ENCODE results near the gene NAXE.

Gene NAXE

GRCh38 chr1:156592158-156592909 is 758 bp downstream of the NAXE start:
- POLR2A ChIA-PET = interaction anchor here (0.5 to 4.3 kb wide), 18 partner anchors 9 to 214 kb away, joined by 3 to 57 read pairs (median 6); partner anchors contain the start of genes GPATCH4, HAPLN2, MEF2D and PRCC
- CTCF ChIA-PET = interaction anchor here (0.6 to 2.2 kb wide), 8 partner anchors 13 to 368 kb away, joined by 3 to 11 read pairs (median 5); no protein-coding TSS in a partner anchor
- TF ChIP-seq SP1 (IDR thresholded peaks at IDR 0.05) (no peak), BHLHE40 (IDR thresholded peaks at IDR 0.05; ENCODE audit: borderline replicate concordance) (no peak), L3MBTL2 (conservative IDR thresholded peaks at IDR 0.05) (0 out of 2 replicates have a peak, but pooled peaks have one; percentile 4)
- DNase-seq (ENCODE audit: extremely low spot score) = no peak

- ChIA-PET POLR2A (interaction anchor here (1.1 to 4.3 kb wide), 10 partner anchors 8 to 174 kb away, joined by 3 to 57 read pairs (median 10); partner anchors contain the start of genes GPATCH4, HAPLN2, MEF2D and PRCC), CTCF (interaction anchor here (0.6 to 2.2 kb wide), 7 partner anchors 9 to 369 kb away, joined by 3 to 11 read pairs (median 5); no protein-coding TSS in a partner anchor)
- no peak for DNase-seq (ENCODE audit: extremely low spot score)
- no peak for TF ChIP-seq SP1 (IDR thresholded peaks at IDR 0.05)
- no peak for TF ChIP-seq FOXA1 (IDR thresholded peaks at IDR 0.05)
- no peak for TF ChIP-seq PKNOX1 (IDR thresholded peaks at IDR 0.05)
- no peak for TF ChIP-seq ELF4 (IDR thresholded peaks at IDR 0.05)
- TF ChIP-seq NFRKB (IDR thresholded peaks at IDR 0.05) = no peak
- TF ChIP-seq FOXM1 (IDR thresholded peaks at IDR 0.05; ENCODE audit: borderline replicate concordance) = no peak
- TF ChIP-seq FOXK2 (IDR thresholded peaks at IDR 0.05) = no peak
These were observed 1.5 kb downstream of the NAXE start for GRCh38 chr1:156592910-156593660.

GRCh38 chr1:156593661-156593989 is 2.0 kb downstream of the NAXE start:
- no peak for DNase-seq (ENCODE audit: extremely low spot score)
- ChIA-PET CTCF (interaction anchor here (1.1 to 1.7 kb wide), 4 partner anchors 9 to 30 kb away, joined by 3 to 8 read pairs (median 5); no protein-coding TSS in a partner anchor), POLR2A (interaction anchor here (0.5 to 4.3 kb wide), 9 partner anchors 8 to 136 kb away, joined by 3 to 57 read pairs (median 3); partner anchors contain the start of gene GPATCH4)
- TF ChIP-seq CTBP1 (IDR thresholded peaks at IDR 0.05; ENCODE audit: borderline replicate concordance) = no peak
- no peak for TF ChIP-seq SUZ12 (IDR thresholded peaks at IDR 0.05)

- POLR2A ChIA-PET = interaction anchor here (0.5 to 4.3 kb wide), 10 partner anchors 10 to 137 kb away, joined by 3 to 33 read pairs (median 3); partner anchors contain the start of gene HAPLN2
- DNase-seq (ENCODE audit: extremely low spot score) = no peak
- TF ChIP-seq LEF1 (IDR thresholded peaks at IDR 0.05; ENCODE audit: borderline replicate concordance) = no peak
- CTCF ChIA-PET = interaction anchor here (1.1 to 1.7 kb wide), 3 partner anchors 8 to 30 kb away, joined by 5 to 8 read pairs (median 5); no protein-coding TSS in a partner anchor
These were observed 2.6 kb downstream of the NAXE start for GRCh38 chr1:156594190-156594589.

GRCh38 chr1:156595016-156595415 is 3.4 kb downstream of the NAXE start:
- ChIA-PET CTCF (interaction anchor here (1.5 kb wide), 1 partner anchor 13 kb away, joined by 8 read pairs; no protein-coding TSS in a partner anchor), POLR2A (interaction anchor here (0.8 to 4.3 kb wide), 4 partner anchors 12 to 138 kb away, joined by 3 to 33 read pairs (median 4); partner anchors contain the start of gene HAPLN2)
- no peak for DNase-seq (ENCODE audit: extremely low spot score)
- TF ChIP-seq FOXK2 (IDR thresholded peaks at IDR 0.05) (no peak), FOXA1 (IDR thresholded peaks at IDR 0.05) (no peak), FOXM1 (IDR thresholded peaks at IDR 0.05; ENCODE audit: borderline replicate concordance) (no peak), BHLHE40 (IDR thresholded peaks at IDR 0.05; ENCODE audit: borderline replicate concordance) (no peak), NFRKB (IDR thresholded peaks at IDR 0.05) (no peak), LEF1 (IDR thresholded peaks at IDR 0.05; ENCODE audit: borderline replicate concordance) (no peak), ELF4 (IDR thresholded peaks at IDR 0.05) (no peak), CTBP1 (IDR thresholded peaks at IDR 0.05; ENCODE audit: borderline replicate concordance) (no peak), ZNF384 (IDR thresholded peaks at IDR 0.05) (no peak), SP1 (IDR thresholded peaks at IDR 0.05) (no peak), ARNT (IDR thresholded peaks at IDR 0.05) (no peak), PKNOX1 (IDR thresholded peaks at IDR 0.05) (no peak), SUZ12 (IDR thresholded peaks at IDR 0.05) (no peak), L3MBTL2 (conservative IDR thresholded peaks at IDR 0.05) (no peak), HDGF (IDR thresholded peaks at IDR 0.05; ENCODE audit: borderline replicate concordance) (no peak), TARDBP (IDR thresholded peaks at IDR 0.05) (no peak)

GRCh38 chr1:156596426-156596825 is 4.8 kb downstream of the NAXE start:
- CTCF ChIA-PET = interaction anchor here (0.5 to 0.9 kb wide), 2 partner anchors 12 to 16 kb away, joined by 3 to 4 read pairs; no protein-coding TSS in a partner anchor

More at GRCh38 chr1:156596426-156596825, 4.8 kb downstream of the NAXE start:
- DNase-seq (ENCODE audit: extremely low spot score) = no peak
- POLR2A ChIA-PET = interaction anchor here (0.8 to 1.7 kb wide), 3 partner anchors 9 to 139 kb away, joined by 3 to 7 read pairs (median 3); partner anchors contain the start of gene BCAN
- TF ChIP-seq SUZ12 (IDR thresholded peaks at IDR 0.05) (no peak), LEF1 (IDR thresholded peaks at IDR 0.05; ENCODE audit: borderline replicate concordance) (no peak), NFRKB (IDR thresholded peaks at IDR 0.05) (no peak), PKNOX1 (IDR thresholded peaks at IDR 0.05) (no peak), FOXA1 (IDR thresholded peaks at IDR 0.05) (no peak), CTBP1 (IDR thresholded peaks at IDR 0.05; ENCODE audit: borderline replicate concordance) (no peak), HDGF (IDR thresholded peaks at IDR 0.05; ENCODE audit: borderline replicate concordance) (no peak), SP1 (IDR thresholded peaks at IDR 0.05) (no peak), BHLHE40 (IDR thresholded peaks at IDR 0.05; ENCODE audit: borderline replicate concordance) (no peak), FOXK2 (IDR thresholded peaks at IDR 0.05) (no peak), FOXM1 (IDR thresholded peaks at IDR 0.05; ENCODE audit: borderline replicate concordance) (no peak), ZNF384 (IDR thresholded peaks at IDR 0.05) (no peak), L3MBTL2 (conservative IDR thresholded peaks at IDR 0.05) (no peak), TARDBP (IDR thresholded peaks at IDR 0.05) (no peak), ARNT (IDR thresholded peaks at IDR 0.05) (no peak), ELF4 (IDR thresholded peaks at IDR 0.05) (no peak)

All from HEK293T (cell line).